Activated effector memory CD4-positive, alpha-beta T cell treated with anti-CD3 and anti-CD28 coated beads, Interleukin-2, amount 50 U/mL, for 16 hours (primary cell): ENCODE data around the gene COMT.
"Not testable (repeated sequence)": the region's sequence is repeated elsewhere in the genome, so short reads cannot be mapped to it uniquely, and the experiment has no call there.

ENCODE experiments used
- DNase-seq: peaks from one replicate; pipeline ENCODE4 v3.0.0-alpha.2; 2020

Gene COMT

DNA sequence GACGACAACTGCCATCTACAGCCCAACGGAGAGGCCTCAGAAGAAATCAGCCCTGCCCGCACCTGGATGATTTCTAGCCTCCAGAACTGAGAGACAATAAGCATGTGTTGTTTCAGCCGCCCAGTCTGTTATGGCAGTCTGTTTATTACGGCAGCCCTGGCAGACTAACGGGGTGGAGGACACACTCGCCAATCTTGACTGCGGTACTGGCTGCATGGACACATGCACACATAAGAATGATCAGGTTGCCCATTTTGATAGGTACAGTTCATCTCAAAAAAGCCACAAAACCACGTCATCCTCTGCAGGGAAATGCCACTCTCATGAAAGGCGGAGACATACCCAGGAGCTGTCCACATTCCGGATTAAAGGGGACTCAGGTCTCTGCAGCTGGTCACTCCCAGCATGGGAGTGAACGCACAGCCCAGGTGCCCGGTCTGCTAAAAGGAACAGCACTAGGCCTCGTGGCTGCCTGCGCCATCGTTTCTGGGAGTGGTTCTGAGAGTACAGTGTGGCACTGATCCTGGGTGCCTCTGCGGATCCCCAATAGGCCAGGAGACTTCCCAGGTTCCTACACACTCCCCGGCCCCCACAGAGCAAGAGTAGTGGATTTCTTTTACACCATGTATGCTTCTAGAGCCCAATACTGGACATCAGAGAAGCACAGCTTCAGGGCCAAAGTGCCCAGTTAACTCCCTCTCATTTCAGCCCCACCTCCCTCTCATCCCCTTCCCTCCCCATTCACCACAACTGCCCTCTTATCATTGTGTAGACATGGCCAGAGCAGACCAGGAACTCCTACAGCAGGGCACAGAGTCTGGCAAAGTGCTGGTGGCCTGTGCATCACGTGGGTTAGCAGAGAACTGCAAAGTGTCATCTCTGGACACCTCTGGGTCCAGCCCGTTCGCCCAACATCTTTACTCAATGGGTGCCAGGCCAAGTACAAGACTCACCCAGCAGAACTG, 11.7 kb upstream of the COMT start:
- DNase-seq = no peak

DNA sequence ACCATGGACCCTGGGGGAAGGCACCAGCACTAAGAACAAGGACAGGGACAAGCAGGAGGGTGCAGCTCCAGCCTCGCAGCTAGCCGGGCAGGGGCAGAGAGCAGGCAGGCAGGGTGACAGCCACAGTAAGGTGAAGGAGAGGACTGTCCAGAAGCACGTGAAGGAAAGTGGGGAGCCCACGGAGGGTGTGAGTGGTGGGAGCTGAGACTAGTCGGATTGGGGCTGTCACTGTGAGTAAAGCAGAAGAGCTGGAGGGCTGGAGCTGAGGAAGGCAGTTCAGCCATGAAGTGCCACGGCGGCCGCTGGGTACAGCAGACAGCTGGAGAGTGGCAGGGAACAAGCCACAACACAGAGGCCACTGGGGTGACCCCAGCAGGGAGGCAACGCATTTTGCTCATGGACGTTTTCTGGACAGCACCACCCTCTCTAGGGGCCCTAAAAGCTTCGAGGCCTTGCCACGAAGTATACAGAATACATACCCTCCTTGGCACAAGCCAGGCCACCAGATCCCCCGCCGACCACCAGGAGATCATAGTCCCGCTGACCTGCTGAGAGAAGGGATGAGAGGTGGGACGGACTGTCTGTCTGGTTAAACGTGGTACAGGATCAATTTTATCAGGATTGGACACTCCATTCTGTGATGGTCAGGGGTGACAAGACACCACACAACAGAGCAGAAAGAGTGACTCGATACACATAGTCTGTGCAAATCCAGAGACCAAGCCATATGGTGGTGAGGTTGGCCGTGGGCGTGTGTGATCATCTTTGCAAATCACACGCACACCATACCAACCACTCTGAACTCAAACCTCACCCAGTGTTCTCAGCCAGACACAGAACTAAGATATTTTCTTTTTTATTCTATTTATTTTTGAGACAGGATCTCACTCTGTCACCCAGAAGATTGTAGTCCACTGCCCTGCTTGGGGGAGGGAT, 10.8 kb upstream of the COMT start:
- DNase-seq = no peak

DNA sequence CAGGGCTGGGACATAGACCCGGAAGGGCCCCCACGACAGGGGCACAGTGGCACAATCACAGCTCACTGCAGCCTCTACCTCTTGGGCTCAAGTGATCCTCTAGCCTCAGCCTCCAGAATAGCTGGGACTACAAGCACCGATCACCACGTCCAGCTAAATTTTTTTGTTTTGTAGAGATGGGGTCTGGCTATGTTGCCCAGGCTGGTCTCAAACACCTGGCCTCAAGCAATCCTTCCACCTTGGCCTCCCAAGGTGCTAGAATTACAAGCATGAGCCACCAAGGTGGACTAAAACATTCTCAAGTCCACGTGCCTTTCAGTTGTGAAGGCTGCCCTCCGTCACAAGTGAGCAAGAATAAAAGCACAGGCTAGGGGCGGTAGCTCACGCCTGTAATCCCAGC, 10.1 kb upstream of the COMT start:
- no peak for DNase-seq

DNA sequence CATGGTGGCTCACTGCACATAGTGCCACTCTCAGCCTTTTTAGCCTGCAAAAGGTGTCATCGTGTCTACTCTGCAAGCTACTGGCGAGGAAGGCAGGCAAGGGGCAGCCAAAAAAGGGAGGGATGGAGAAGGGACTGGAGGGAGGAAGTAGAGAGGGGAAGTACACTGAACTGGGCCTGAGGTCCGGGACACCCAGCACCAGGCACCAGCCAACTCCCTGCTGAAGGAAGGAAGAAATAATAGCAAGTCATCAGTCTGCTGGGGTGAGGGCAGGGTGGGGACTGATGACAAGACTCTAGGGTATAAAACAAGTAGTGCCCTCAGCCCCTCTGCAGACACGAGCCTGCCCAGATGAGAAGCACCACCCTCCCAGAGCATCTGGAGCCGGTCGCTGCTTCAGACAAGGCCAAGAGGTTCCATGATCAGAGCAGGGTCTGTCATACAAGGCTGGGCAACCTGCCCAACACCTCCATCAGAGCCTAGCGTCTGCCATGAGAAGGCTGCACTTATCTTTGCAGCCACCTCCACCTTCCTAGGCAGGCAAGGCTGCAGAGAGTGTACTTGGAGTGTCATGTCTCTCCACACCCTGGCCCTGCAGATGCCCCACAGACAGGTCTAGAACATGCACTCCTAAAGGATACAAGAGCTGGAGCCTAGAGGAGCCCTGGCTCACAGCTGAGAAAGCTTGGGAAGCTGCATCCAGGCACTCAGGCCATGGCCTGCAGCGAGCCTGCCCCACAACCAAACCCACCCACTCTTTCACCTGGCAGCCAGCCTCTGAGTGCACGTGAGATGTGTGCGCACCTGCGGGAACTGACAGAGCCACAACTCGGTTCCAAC, 9.0 kb upstream of the COMT start:
- DNase-seq = no peak

DNA sequence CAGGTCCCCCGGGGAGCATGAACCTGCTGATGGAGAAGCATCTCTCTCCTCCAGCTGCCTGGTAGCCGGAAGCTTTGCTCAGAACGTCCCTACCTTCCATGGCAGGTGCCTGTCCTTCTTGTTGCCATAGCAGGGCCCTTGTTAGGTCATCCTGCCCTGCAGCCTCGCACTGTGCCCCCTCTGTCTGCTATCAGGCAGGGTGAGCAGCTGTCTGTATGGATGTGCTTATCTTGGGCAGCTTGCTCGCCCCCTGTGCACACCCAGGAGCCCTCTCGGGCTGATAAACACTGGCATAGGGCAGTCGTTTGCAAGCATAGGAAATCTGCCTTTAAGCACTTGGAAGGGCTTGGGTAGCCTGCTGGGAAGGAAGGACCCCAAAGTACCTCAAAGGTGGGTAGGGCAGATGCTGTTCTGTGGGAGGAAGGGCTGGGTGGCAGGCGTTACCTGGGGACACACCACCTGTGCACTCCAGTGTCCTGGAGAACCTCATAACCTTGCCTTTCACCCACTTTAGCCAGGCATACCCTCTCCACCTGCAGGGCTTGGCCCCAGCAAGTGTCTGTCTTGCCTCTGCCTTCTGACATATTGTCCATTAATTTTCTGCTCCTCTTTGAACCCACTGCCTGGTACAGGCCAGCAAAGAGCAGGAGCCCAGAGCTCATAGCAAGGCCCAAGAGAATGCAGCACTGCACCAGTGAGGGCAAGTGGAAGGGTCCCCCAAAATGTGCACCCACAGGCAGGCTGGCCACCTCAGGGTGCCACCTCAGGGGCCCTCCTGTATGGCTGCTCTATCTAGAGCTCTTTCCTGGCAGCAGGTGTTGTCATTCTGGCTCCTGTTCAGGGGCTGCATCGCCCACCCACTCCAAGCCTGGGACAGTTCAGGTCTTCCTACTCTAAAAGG, 8.0 kb upstream of the COMT start:
- no peak for DNase-seq

DNA sequence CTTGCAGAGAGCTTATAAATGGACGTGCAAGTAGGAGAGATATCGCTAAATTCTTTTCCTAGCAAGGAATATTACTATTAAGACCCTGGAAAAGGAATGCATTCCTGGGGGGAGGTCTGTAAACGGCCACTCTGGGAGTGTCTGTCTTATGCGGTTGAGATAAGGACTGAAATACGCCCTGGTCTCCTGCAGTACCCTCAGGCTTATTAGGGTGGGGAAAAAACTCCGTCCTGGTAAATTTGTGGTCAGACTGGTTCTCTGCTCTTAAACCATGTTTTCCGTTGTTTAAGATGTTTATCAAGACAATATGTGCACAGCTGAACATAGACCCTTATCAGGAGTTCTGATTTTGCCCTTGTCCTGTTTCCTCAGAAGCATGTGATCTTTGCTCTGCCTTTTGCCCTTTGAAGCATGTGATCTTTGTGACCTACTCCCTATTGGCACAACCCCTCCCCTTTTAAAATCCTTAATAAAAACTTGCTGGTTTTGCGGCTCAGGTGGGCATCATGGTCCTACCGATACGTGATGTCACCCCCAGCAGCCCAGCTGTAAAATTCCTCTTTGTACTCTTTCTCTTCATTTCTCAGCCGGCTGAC, 6.4 kb upstream of the COMT start:
- not testable (repeated sequence) for DNase-seq

DNA sequence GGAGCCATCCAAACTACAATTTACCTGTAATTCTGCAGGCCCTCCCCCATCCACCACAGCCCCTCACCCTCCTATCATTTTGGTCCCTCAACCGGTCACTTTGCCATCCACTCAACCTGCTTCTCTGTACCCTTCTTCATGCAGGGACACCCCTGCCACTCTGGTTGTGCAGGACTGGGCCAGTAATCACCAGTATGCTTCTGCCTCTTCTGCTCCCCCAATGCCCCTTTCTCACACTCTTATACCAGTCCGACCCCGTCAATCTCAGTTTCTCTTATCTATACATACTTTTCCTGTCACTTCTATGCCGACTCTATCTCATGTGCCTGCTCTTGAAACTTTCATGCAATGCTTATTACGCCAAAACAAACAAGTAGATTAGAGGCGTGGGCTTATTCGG, 5.1 kb upstream of the COMT start:
- DNase-seq = no peak

DNA sequence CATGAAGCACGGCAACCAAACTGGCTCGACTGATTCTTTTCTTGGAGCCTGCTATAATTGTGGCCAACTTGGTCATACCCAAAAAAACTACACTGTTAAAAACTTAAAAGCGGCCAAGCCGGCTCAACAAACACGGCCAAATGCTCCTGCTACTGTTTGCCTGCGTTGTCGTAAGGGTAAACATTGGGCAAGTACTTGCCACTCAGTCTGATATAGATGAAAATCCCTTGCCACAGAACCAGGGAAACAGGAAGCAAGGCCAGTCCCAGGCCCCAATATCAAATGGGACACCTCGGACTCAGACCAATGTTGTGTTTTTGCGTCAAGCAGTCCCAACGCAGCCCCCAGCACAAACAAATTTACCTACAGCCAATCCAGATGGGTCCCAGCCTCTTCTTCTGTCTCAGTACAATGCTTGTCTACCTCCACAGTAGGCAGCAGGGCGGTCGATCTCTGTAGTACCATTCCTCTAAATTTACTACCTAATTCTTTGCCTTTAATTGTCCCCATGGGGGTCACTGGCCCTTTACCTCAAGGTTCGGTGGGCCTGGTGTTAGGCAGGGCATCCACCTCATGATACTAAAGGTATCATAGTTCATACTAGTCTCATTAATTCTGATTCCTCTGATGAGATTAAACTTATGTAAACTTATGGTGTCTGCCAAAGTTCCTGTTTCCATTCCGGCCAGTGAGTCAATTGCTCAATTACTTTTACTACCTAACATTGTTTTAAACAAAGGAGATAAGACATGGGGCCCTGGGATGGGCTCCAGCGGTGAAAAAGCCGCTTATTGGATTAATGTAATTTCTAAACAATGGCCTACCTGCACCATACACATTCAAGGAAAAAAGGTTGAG, 3.7 kb upstream of the COMT start:
- no peak for DNase-seq

DNA sequence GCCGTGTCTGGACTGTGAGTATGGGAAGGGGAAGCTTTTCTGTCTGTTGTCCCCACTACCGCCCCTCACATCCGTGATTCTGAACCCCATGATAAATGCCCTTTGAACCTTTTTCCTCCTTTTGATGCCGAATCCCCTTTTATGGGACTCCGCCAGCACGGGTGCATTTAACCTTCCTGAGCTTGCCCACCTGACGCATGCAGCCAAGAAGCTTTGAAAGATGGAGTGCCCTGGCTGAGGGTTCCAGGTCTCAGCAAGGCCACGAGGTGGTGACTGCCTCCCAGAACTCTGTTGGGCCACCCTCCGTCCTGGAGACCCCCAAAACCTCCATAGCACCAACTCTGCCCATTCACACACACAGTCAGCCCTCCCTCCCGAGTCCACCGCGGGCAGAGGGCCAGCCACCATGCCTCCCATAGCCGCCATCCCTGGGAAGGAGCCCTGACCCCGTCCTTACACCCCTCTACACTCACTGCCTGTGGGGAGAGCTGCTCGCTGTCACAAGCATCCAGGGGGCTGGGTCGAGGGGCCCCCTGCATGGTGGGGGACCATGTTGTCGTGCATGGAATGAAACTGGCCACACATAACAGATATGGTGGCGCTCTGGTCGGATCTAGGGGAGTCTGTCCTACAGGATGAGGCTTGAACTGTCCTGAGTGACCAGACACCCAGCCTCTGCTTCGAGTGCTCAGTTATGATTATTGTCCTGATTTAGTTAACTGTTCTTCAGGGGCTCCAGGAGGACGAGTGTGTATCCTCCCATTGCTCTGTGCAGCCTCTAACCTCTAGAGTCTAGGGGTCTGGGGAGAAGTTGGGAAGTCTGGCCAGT, 822 bp upstream of the COMT start:
- no peak for DNase-seq

DNA sequence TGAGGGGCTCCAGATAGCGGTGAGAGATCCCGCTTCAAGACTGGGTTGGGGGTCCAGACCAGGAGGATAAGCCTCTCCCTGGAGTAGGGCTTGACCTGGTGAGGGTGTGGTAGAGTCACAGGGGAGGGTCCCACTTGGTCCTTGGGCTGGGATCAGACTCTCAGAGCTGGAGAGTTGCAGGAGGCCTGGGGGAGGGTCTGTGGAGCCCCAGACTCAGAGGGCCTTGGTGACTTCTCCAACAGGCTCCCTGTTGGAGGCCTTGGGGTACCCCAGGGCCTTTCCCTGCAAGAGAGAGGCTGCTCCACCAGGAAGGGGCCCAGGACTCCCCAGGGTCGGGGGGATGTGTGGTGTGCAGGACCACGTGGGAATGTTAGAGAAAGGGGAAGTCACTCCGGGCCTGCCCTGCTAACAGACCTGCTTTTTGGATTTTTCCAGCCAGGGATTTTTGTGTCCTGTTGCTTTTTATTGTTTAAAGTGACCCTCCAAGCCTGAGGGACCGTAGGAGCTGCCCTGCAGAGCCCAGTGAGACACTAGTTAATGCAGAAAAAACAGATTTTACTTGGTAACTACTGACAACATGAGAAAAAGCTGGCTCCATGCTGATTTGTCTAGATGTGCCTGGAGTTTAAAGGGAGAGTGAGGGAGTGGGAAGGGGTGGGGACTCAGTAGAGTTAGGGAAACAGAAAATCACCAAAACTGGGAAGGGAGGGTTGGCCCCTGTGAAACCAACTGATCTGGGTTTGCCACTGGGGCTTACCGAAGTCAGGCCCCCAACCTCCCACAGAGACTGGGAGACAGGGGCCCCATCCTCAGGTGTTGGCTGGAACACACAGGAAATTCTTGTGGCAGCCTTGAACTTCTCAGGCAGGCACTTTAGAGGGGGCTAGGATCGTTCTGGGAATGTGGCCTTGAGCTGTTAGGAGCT, 847 bp downstream of the COMT start:
- DNase-seq = no peak

DNA sequence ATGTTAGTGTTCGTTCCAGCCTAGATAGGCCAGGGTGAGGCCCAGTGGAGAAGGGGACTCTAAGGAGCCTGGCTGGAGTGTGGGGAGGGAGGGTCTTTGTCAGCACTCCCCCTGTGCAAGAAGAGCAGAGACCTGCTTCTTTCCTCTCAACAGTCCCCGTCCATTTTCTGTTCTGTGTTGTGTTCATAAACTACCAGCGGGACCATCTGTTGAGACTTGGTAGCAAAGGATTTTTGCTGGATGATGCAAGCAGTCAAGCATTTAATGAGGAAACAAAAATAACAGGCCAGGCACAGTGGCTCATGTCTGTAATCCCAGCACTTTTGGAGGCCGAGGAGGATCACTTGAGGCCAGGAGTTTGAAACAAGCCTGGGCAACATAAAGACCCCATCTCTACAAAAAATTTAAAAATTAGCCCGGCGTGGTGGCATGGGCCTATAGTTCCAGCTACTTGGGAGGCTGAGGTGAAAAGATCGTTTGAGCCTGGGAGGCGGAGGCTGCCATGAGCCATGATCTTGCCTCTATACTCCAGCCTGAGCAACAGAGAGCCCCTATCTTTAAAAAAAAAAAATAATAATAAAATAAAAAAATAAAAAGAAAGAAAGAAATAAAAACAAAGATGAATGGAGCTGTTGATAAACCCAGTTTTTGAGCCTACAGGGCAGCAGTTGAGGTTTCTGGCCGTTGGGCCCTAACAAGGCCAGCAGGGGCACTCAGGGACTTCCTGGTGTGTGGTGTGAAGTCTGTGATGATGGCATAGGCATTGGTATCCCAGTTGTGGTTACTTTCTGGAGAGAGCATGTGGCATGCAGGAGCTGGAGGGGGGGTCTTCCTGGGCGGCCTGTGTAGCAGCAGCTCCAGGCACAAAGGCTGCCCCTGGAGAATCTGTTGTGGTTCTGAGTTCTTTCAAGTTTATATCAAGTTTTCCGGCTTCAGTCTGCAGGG, 1.8 kb downstream of the COMT start:
- no peak for DNase-seq

DNA sequence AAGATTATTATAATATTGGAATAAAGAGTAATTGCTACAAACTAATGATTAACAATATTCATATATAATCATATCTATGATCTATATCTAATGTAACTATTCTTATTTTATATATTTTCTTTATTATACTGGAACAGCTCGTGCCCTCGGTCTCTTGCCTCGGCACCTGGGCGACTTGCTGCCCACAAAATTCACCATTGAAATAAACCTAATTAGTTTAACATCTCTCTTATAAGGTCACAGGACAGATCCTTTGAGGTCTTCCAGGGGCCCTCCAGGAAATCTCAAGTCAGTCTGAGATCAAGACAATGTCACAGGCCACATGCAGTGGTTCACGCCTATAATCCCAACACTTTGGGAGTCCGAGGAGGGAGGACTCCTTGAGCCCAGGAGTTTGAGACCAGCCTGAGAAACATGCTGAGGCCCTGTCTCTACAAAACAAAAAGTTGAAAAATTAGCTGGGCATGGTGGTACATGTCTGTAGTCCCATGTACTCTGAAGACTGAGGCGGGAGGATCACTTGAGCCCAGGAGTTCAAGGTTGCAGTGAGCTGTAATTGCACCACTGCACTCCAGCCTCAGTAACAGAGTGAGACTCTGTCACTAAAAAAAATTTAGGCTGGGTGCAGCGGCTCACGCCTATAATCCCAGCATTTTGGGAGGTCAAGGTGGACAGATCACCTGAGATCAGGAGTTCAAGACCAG, 6.6 kb downstream of the COMT start:
- DNase-seq = no peak

DNA sequence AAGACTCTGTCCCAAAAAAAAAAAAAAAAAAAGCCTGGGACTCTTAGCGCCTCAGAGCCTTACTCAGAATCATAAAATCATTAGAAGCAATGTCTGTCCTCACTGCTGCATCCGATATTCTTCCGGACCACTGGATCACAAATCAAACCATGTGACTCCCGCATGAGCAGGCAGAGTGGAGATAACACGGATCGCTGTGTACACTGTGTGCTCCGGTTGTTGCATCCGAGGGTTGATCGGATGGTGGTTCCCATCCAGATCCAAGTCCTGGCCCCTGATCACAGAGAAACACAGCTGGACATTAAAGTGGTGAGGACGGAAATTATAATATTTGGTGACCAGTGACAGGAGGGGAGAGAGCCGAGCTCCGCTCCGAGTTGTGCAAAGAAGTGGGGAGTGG, 9.8 kb downstream of the COMT start:
- no peak for DNase-seq

DNA sequence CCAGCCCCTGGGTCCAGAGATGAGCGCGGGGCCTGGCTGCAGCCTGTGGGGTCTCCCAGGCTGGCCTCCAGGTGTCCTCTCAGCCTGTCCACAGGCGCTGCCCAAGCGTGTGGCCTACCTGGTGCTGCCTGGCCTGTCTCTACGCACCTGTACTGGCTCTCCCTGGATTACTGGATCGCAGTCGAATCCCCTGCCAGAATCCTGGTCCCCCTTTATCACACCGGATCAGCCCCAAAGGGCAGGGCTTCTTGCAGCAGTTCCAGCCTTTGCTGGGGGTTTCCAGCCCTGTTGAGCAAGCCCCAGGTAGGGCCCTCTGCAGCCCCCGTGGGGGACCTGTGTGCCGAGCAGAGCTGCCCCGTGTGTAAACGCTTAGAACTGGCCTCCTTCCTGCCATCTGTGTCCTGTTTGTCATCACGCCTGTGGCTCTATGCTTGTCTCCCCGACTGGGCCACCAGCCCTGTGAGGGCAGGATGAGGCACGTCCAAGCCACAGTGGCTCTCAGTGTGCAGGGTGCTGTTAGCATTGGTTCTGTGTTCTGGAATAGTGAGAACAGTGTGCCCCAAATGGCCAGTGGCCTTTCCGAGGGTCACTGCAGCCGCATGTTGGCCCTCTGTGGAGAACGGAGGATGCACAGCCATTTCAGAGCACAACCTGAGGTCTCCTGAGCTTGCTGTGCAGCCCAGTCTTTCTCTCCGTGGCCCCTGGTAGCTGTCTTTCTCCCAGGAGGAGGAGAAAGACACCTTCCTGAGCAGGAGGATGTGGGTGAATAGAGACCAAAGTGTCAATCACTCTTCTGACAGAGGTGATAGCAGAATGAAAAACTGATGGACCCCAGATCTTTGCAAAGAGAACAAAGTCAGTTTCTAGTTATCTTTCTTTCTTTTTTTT, 13.9 kb downstream of the COMT start:
- DNase-seq = no peak

DNA sequence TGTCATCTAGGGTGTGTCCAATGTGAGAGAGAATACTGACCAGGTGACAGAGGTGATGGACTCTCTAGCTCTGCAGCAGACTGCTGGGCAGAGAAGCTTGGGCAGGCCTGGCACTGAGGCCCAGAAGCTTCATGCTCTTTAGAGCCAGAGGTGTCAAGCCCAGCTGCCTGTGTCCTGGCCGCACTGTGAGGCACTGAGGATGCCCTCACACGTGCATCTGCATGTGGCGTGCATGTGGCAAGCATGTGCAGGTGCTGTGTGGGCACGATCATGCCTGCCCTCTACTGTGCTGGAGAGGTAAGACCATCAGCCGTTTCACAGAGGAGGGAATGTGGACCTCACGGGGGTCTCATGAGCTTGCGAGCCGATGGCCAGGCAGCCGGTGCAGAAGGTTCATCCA, 15.9 kb downstream of the COMT start:
- DNase-seq = no peak
